ENCODE results near the gene FREM2. TPM values are rescaled to one million over a fixed set of nuclear protein-coding genes. Genes with fewer than 3 reads are reported as not detected.

The FREM2 gene
- total and polyA plus RNA-seq, 2 donors (not counting 3 experiments of a cell fraction or from before 2014, with no cell fraction given) = under 0.01 TPM; not detected in 1

- Histone ChIP-seq H2AFZ (ENCODE audit: low read depth, low read length) (no peak overlapping the region), H3K27ac (ENCODE audit: insufficient read depth, low read depth, low read length) (no peak overlapping the region), H3K9me3 (replicated peaks; ENCODE audit: control insufficient read depth, insufficient read depth, low read length) (no peaks in the 10 kb centered on the region), H3K4me2 (ENCODE audit: insufficient read depth, low read length) (no peak overlapping the region), H4K20me1 (replicated peaks; ENCODE audit: control insufficient read depth, extremely low read depth, insufficient read depth, low read length) (no peaks in the 10 kb centered on the region), H3K27me3 (ENCODE audit: control insufficient read depth in 2 of 2, insufficient read depth in 2 of 2, low read length in 2 of 2) (peaks cover 12 to 26% of the 10 kb centered on the region in 2 experiments), H3K4me3 (replicated peaks in 1 of 3; ENCODE audit: insufficient read depth in 1 of 3, low read depth in 1 of 3, low read length in 3 of 3) (no peak overlapping the region), H3K9ac (replicated peaks; ENCODE audit: extremely low read depth, insufficient read depth, low read length) (no peak overlapping the region), H3K9me1 (replicated peaks; ENCODE audit: control insufficient read depth, extremely low read depth, insufficient read depth, low read length) (no peaks in the 10 kb centered on the region), H3K4me1 (ENCODE audit: control insufficient read depth, extremely low read depth, insufficient read depth, low read length) (peaks cover 2% of the 10 kb centered on the region), H3K79me2 (ENCODE audit: control insufficient read depth, insufficient read depth, low read length) (no peaks in the 10 kb centered on the region), H3K36me3 (ENCODE audit: control insufficient read depth in 2 of 2, extremely low read depth in 1 of 2, insufficient read depth in 2 of 2, low read length in 2 of 2) (no peaks in the 10 kb centered on the region)
- intact Hi-C loops (cut with micrococcal nuclease) (no loop called here), dilution Hi-C loops (cut with MboI; ENCODE audit: extremely low pct_ligation_motif_present, low sequenced_read_pairs) (no loop called here)
- FAIRE-seq = no peak
- no peak for TF ChIP-seq MYC (IDR thresholded peaks at IDR 0.05; ENCODE audit: low read depth, low read length)
- POLR2A ChIA-PET = no interaction called here
- BruUV-seq (replicated peaks) = no TSS peak
- DNase-seq (ENCODE audit: low read depth, low spot score) = no peak
- CTCF ChIA-PET = no interaction called here
These were observed 193.5 kb downstream of the FREM2 start for GRCh38 chr13:38880397-38880796.

GRCh38 chr13:38883783-38884182 lies 196.9 kb downstream of the FREM2 start:
- DNase-seq (ENCODE audit: low read depth, low spot score) (no peak), FAIRE-seq (no peak)
- CTCF ChIA-PET = interaction anchor here (1.1 to 2.5 kb wide), 7 partner anchors 9 to 31 kb away, joined by 3 to 13 read pairs (median 6); no protein-coding TSS in a partner anchor
- intact Hi-C loops (cut with micrococcal nuclease) (no loop called here), dilution Hi-C loops (cut with MboI; ENCODE audit: extremely low pct_ligation_motif_present, low sequenced_read_pairs) (no loop called here)
- Histone ChIP-seq H2AFZ (ENCODE audit: low read depth, low read length) (no peak overlapping the region), H3K9me1 (replicated peaks; ENCODE audit: control insufficient read depth, extremely low read depth, insufficient read depth, low read length) (no peaks in the 10 kb centered on the region), H3K4me2 (ENCODE audit: insufficient read depth, low read length) (no peak overlapping the region), H3K27ac (ENCODE audit: insufficient read depth, low read depth, low read length) (no peak overlapping the region), H3K4me3 (replicated peaks in 1 of 3; ENCODE audit: insufficient read depth in 1 of 3, low read depth in 1 of 3, low read length in 3 of 3) (no peak overlapping the region), H3K4me1 (ENCODE audit: control insufficient read depth, extremely low read depth, insufficient read depth, low read length) (peaks cover 2% of the 10 kb centered on the region), H3K36me3 (ENCODE audit: control insufficient read depth in 2 of 2, extremely low read depth in 1 of 2, insufficient read depth in 2 of 2, low read length in 2 of 2) (no peaks in the 10 kb centered on the region), H3K79me2 (ENCODE audit: control insufficient read depth, insufficient read depth, low read length) (no peaks in the 10 kb centered on the region), H3K27me3 (ENCODE audit: control insufficient read depth in 2 of 2, insufficient read depth in 2 of 2, low read length in 2 of 2) (peaks cover 8 to 24% of the 10 kb centered on the region in 2 experiments), H4K20me1 (replicated peaks; ENCODE audit: control insufficient read depth, extremely low read depth, insufficient read depth, low read length) (no peaks in the 10 kb centered on the region), H3K9ac (replicated peaks; ENCODE audit: extremely low read depth, insufficient read depth, low read length) (no peak overlapping the region), H3K9me3 (replicated peaks; ENCODE audit: control insufficient read depth, insufficient read depth, low read length) (no peaks in the 10 kb centered on the region)
- POLR2A ChIA-PET = no interaction called here
- TF ChIP-seq JUN (IDR thresholded peaks at IDR 0.05; ENCODE audit: borderline replicate concordance, insufficient read depth, insufficient read length, low read depth) (no peak), CTCF (IDR thresholded peaks at IDR 0.05; ENCODE audit: extremely low read depth in 1 of 2, insufficient read depth in 1 of 2, low read depth in 1 of 2, low read length in 2 of 2) (no peak), POLR2A (IDR thresholded peaks at IDR 0.05; ENCODE audit: low read depth, low read length) (no peak), POLR2AphosphoS5 (IDR thresholded peaks at IDR 0.05; ENCODE audit: insufficient read depth, low read depth, low read length) (no peak), MYC (IDR thresholded peaks at IDR 0.05; ENCODE audit: low read depth, low read length) (no peak), MAX (IDR thresholded peaks at IDR 0.05; ENCODE audit: insufficient read depth, insufficient read length) (no peak), FOS (IDR thresholded peaks at IDR 0.05; ENCODE audit: borderline replicate concordance, insufficient read depth, low read length) (no peak), GATA2 (IDR thresholded peaks at IDR 0.05; ENCODE audit: insufficient read depth, insufficient read length, low read depth, low read length) (no peak), EZH2 (IDR thresholded peaks at IDR 0.05; ENCODE audit: borderline replicate concordance, low read depth, low read length, severe bottlenecking) (no peak)
- no TSS peak for BruUV-seq (replicated peaks)

Measured in endothelial cell of umbilical vein (primary cell).